ENCODE data around the gene DNAJC19. TPM values are rescaled to one million over a fixed set of nuclear protein-coding genes. Genes with fewer than 3 reads are reported as not detected.

DNAJC19 gene
- 18.6 to 23.0 TPM (median 21.8 TPM) in 5 replicates for total RNA-seq (2022; extraction: Qiagen RNA extraction; ENCODE audit: low read depth)

GRCh38 chr3:180989291-180990163, at the start of gene DNAJC19:
Gene DNAJC19, minus strand, starts transcription at chr3:180989736. Its CDS starts 134 bp downstream, at chr3:180989602.

Other genes starting within 250 kb of the DNAJC19 start
- 69.7 to 113 TPM (median 81.9 TPM) in 5 replicates for gene FXR1, start 77.1 kb downstream of the DNAJC19 start, total RNA-seq (2022; extraction: Qiagen RNA extraction; ENCODE audit: low read depth)

Data from A549 treated with CpdA at 1 μM for 4 hours (cell line).